Activated naive CD4-positive, alpha-beta T cell treated with anti-CD3 and anti-CD28 coated beads, Interleukin-2, amount 50 U/mL, for 24 hours (primary cell): ENCODE data around the gene GPR158.

Source experiments
- H3K27ac Mint-ChIP-seq: one replicate; pipeline ENCODE4 v1.8.0; 2021; ENCODE audit warnings: mild to moderate bottlenecking, mixed read lengths
- H3K27me3 Mint-ChIP-seq: one replicate; pipeline ENCODE4 v1.8.0; 2021; ENCODE audit warnings: mixed read lengths
- H3K36me3 Mint-ChIP-seq: one replicate; pipeline ENCODE4 v1.8.0; 2021; ENCODE audit warnings: mixed read lengths
- H3K4me1 Mint-ChIP-seq: one replicate; pipeline ENCODE4 v1.8.0; 2021; ENCODE audit warnings: mixed read lengths
- H3K4me3 Mint-ChIP-seq: one replicate; pipeline ENCODE4 v1.8.0; 2021; ENCODE audit warnings: mild to moderate bottlenecking, mixed read lengths
- H3K9me3 Mint-ChIP-seq: one replicate; pipeline ENCODE4 v1.8.0; 2021; ENCODE audit warnings: mixed read lengths

GPR158 gene

DNA sequence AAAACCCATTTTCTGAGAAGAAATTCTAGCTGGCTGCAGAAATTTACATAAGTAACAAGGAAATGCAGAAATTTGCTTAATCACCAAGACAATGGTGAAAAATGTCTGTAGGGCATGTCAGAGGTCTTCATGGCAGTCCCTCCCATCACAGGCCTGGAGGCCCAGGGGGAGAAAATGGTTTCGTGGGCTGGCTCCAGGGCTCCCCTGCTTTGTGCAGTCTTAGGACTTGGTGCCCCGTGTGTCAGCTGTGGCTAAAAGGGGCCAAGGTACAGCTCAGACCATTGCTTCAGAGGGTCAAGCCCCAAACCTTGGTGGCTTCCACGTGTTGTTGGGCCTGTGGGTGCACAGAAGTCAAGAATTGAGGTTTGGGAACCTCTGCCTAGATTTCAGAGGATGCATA lies 215.9 kb downstream of the GPR158 start:
- Mint-ChIP-seq H3K27me3 (no peaks in the 10 kb centered on the region), H3K27ac (no peak overlapping the region), H3K4me1 (no peaks in the 10 kb centered on the region)

DNA sequence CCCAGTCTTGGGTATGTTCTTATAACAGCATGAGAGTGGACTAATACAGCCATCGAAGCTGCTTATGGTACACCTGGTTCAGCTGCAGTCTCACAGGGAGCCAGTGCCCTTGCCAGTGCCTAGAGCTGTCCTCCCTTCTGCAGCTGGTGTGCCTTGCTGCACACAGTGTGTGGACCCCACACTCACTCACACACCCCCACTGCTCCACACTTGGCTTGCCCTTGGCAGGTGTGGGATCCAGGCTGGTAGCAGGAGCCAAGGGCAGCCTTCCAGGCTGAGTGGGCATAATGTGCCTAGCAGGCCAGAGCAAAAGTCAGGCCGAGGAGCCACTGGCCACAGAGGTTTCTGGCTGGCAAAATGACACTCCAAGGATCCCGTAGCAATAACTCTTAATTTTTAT lies 217.3 kb downstream of the GPR158 start:
- Mint-ChIP-seq H3K4me3 (no peak overlapping the region), H3K4me1 (no peaks in the 10 kb centered on the region), H3K27ac (no peak overlapping the region), H3K27me3 (no peaks in the 10 kb centered on the region), H3K9me3 (peaks cover 7% of the 10 kb centered on the region), H3K36me3 (no peaks in the 10 kb centered on the region)

More for the DNA sequence above, 215.9 kb downstream of the GPR158 start:
- Mint-ChIP-seq H3K36me3 (no peaks in the 10 kb centered on the region), H3K4me3 (no peak overlapping the region), H3K9me3 (peaks cover 7% of the 10 kb centered on the region)

DNA sequence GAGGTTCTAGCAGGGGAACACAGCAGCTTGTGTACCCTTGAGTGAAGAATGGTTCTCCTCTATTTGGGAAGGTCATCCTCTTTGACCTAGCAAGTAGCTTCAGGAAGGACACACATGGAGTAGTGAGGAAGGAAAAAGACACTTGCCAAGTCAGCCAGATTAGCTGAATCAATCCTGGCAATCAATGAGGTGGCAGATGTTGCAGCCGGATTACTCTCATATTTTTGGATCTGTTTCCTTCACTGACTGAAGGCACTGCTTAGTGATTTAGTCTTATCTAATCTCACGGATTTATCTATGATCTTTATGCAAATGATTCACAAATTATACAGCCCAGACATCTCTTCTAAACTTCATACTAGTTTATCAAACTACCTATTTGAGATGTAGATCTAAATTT lies 218.8 kb downstream of the GPR158 start:
- H3K9me3 Mint-ChIP-seq = peaks cover 7% of the 10 kb centered on the region
- no peaks in the 10 kb centered on the region for H3K27me3 Mint-ChIP-seq
- H3K36me3 Mint-ChIP-seq = no peaks in the 10 kb centered on the region
- H3K4me1 Mint-ChIP-seq = no peaks in the 10 kb centered on the region
- H3K4me3 Mint-ChIP-seq = no peak overlapping the region
- no peak overlapping the region for H3K27ac Mint-ChIP-seq

- H3K9me3 Mint-ChIP-seq = no peaks in the 10 kb centered on the region
- no peak overlapping the region for H3K4me3 Mint-ChIP-seq
- no peak overlapping the region for H3K27ac Mint-ChIP-seq
- H3K4me1 Mint-ChIP-seq = no peaks in the 10 kb centered on the region
- H3K36me3 Mint-ChIP-seq = no peaks in the 10 kb centered on the region
- H3K27me3 Mint-ChIP-seq = no peaks in the 10 kb centered on the region
Observed at GRCh38 chr10:25398680-25399079, 223.9 kb downstream of the GPR158 start.

DNA sequence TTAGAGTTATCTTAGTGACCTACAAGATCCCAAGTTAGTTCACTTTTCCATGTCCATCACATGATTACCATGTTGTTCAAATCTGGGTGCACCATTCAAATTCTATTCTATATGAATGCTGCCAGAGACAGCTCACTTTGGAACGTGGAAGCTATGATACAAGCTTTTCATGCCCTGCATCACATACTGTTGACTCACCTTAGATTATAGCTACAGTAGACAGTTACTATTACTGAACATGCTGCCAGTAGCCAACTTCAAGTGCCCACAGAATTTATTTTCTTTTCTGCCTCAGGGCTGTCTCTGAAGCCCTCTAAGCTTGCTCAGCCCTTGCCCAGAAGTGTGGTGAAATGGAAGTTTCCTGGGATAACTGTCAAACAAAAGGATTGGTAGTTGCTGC lies 231.1 kb downstream of the GPR158 start:
- Mint-ChIP-seq H3K9me3 (no peaks in the 10 kb centered on the region), H3K36me3 (no peaks in the 10 kb centered on the region), H3K4me3 (no peak overlapping the region), H3K27ac (no peak overlapping the region), H3K4me1 (no peaks in the 10 kb centered on the region), H3K27me3 (no peaks in the 10 kb centered on the region)

GRCh38 chr10:25417611-25418010 lies 242.8 kb downstream of the GPR158 start:
- Mint-ChIP-seq H3K9me3 (peaks cover 10% of the 10 kb centered on the region), H3K27ac (no peak overlapping the region), H3K36me3 (no peaks in the 10 kb centered on the region), H3K4me3 (no peak overlapping the region), H3K4me1 (no peaks in the 10 kb centered on the region), H3K27me3 (no peaks in the 10 kb centered on the region)

GRCh38 chr10:25425776-25426175 lies 251.0 kb downstream of the GPR158 start:
- Mint-ChIP-seq H3K27ac (no peak overlapping the region), H3K27me3 (no peaks in the 10 kb centered on the region), H3K4me1 (no peaks in the 10 kb centered on the region), H3K9me3 (peaks cover 5% of the 10 kb centered on the region), H3K36me3 (no peaks in the 10 kb centered on the region), H3K4me3 (no peak overlapping the region)

- Mint-ChIP-seq H3K4me3 (no peak overlapping the region), H3K27ac (no peak overlapping the region), H3K9me3 (no peaks in the 10 kb centered on the region), H3K36me3 (no peaks in the 10 kb centered on the region), H3K4me1 (no peaks in the 10 kb centered on the region), H3K27me3 (no peaks in the 10 kb centered on the region)
Observed at GRCh38 chr10:25436431-25436830, 261.6 kb downstream of the GPR158 start.

DNA sequence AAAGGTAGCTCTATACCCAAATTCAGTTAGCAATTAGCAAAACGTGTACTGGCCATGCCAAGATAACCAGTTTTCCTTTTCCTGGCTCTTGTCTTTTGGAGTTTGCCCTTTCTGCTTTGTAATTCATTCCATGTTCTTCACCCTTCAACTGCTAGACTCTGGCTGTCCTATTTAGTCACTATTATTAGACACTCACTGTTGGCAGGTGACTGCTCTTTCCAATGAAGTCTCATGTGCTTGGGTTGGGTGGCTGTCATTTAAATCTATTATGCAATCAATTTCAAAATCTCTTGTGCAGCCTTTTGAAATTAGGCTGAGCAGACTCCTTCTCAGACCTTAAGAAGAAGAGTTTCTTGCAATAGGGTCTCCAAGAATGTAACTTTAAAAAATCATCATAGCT lies 266.5 kb downstream of the GPR158 start:
- Mint-ChIP-seq H3K36me3 (peaks cover 1% of the 10 kb centered on the region), H3K27ac (no peak overlapping the region), H3K27me3 (no peaks in the 10 kb centered on the region), H3K9me3 (no peaks in the 10 kb centered on the region), H3K4me1 (no peaks in the 10 kb centered on the region), H3K4me3 (no peak overlapping the region)

- Mint-ChIP-seq H3K36me3 (peaks cover 1% of the 10 kb centered on the region), H3K27me3 (no peaks in the 10 kb centered on the region), H3K27ac (no peak overlapping the region), H3K9me3 (no peaks in the 10 kb centered on the region), H3K4me3 (no peak overlapping the region), H3K4me1 (no peaks in the 10 kb centered on the region)
Observed at GRCh38 chr10:25444266-25444665, 269.5 kb downstream of the GPR158 start.

- Mint-ChIP-seq H3K27me3 (no peaks in the 10 kb centered on the region), H3K27ac (no peak overlapping the region), H3K4me1 (no peaks in the 10 kb centered on the region), H3K9me3 (peaks cover 10% of the 10 kb centered on the region), H3K4me3 (no peak overlapping the region), H3K36me3 (no peaks in the 10 kb centered on the region)
Observed at GRCh38 chr10:25451401-25451800, 276.6 kb downstream of the GPR158 start.

DNA sequence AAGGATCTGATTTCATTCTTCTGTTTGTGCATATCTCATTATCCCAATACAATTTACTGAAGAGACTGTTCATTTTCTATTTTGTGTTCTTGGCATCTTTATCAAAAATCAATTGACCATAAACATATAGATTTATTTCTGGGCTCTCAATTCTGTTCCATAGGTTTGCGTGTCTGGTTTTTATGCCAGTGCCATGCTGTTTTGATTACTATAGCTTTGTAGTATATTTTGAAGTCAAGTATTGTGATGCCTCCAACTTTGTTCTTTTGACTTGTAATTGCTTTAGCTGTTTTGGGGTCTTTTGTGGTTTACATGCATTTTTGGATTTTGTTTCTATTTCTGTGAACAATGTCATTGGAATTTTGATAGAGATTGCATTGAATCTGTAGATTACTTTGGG lies 278.8 kb downstream of the GPR158 start:
- no peaks in the 10 kb centered on the region for H3K27me3 Mint-ChIP-seq
- no peaks in the 10 kb centered on the region for H3K4me1 Mint-ChIP-seq
- peaks cover 10% of the 10 kb centered on the region for H3K9me3 Mint-ChIP-seq
- no peak overlapping the region for H3K27ac Mint-ChIP-seq
- H3K4me3 Mint-ChIP-seq = no peak overlapping the region
- no peaks in the 10 kb centered on the region for H3K36me3 Mint-ChIP-seq

GRCh38 chr10:25455980-25456567 lies 281.3 kb downstream of the GPR158 start:
- Mint-ChIP-seq H3K27ac (no peak overlapping the region), H3K27me3 (no peaks in the 10 kb centered on the region), H3K9me3 (peaks cover 10% of the 10 kb centered on the region), H3K4me3 (no peak overlapping the region), H3K36me3 (no peaks in the 10 kb centered on the region), H3K4me1 (no peaks in the 10 kb centered on the region)

GRCh38 chr10:25457552-25457951 lies 282.8 kb downstream of the GPR158 start:
- Mint-ChIP-seq H3K9me3 (peaks cover 10% of the 10 kb centered on the region), H3K4me3 (no peak overlapping the region), H3K27me3 (no peaks in the 10 kb centered on the region), H3K4me1 (no peaks in the 10 kb centered on the region), H3K27ac (no peak overlapping the region), H3K36me3 (no peaks in the 10 kb centered on the region)

DNA sequence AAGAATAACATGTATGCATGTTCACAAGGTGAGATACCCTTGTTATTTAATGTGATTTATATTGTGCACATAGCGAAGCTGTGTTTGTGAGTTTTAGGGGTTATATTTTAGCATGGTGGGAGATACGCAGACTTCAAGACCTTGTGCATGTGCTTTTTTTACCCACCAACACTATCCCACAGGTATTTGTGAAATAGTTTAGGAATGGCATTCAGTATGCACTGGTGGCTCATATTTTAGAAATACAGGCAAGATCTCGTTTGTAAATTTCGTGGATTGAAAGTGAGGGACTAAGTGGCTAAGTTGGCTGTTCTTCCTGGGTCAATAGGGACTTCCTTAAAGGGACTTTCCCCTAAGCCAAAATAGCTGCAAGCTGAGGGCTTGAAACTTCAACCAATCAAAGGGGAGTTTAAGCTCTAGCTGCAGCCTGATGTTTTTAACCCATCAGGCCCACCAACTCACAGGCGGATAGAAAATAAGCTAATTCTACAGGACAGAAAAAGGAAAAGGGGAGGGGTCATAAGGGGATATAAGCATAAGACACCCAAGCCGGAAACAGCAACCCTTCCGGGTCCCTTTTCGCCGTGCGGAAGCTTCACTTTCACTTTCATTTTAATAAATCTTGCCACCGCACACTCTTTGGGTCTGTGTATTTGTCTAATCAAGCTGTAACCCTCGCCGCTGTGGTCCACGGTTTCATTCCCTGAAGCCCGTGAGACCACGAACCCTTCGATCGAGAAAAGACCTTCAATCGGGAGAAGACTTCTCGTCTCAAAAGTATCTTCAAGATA lies 291.0 kb downstream of the GPR158 start:
- H3K27ac Mint-ChIP-seq = no peak overlapping the region
- H3K27me3 Mint-ChIP-seq = no peaks in the 10 kb centered on the region
- no peak overlapping the region for H3K4me3 Mint-ChIP-seq
- H3K36me3 Mint-ChIP-seq = no peaks in the 10 kb centered on the region
- H3K4me1 Mint-ChIP-seq = no peaks in the 10 kb centered on the region
- no peaks in the 10 kb centered on the region for H3K9me3 Mint-ChIP-seq

GRCh38 chr10:25467881-25468280 lies 293.1 kb downstream of the GPR158 start:
- H3K36me3 Mint-ChIP-seq = no peaks in the 10 kb centered on the region
- no peaks in the 10 kb centered on the region for H3K4me1 Mint-ChIP-seq
- H3K27ac Mint-ChIP-seq = no peak overlapping the region
- no peaks in the 10 kb centered on the region for H3K27me3 Mint-ChIP-seq
- no peak overlapping the region for H3K4me3 Mint-ChIP-seq
- no peaks in the 10 kb centered on the region for H3K9me3 Mint-ChIP-seq

DNA sequence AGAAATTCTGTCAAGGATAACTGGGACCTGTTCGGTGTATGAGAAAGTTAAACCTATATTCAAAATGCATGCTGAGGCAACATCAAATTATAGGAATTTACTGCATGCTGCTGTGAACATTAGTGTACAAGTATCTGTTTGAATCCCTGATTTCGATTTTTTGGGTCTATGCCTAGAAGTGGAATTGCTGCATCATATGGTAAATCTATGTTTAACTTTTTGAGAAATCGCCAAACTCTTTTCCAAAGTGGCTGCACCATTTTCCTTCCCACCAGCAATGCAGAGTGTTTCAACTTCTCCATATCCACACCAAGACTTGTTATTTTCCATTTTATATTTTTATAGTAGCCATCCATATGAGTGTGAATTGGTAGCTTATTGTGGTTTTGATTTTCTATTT lies 306.7 kb downstream of the GPR158 start:
- H3K4me3 Mint-ChIP-seq = no peak overlapping the region
- no peaks in the 10 kb centered on the region for H3K4me1 Mint-ChIP-seq
- no peak overlapping the region for H3K27ac Mint-ChIP-seq
- no peaks in the 10 kb centered on the region for H3K36me3 Mint-ChIP-seq
- peaks cover 8% of the 10 kb centered on the region for H3K9me3 Mint-ChIP-seq
- H3K27me3 Mint-ChIP-seq = no peaks in the 10 kb centered on the region
